ENCODE results near the gene VASN. TPM values are rescaled to one million over a fixed set of nuclear protein-coding genes. Genes with fewer than 3 reads are reported as not detected.
A peak's percentile ranks its signal among the peaks of the same experiment; 100 is the strongest.

Gene VASN
- total RNA-seq, 3 donors from 2014 or later: 14.8 to 28.5 (median 16.1) TPM

GRCh38 chr16:4383591-4384444 is 12.2 kb downstream of the VASN start:
- H3K36me3 ChIP-seq: peaks cover 4% of the 10 kb centered on the region
- H3K4me1 ChIP-seq: peaks cover 5 to 19% of the 10 kb centered on the region in 2 donors
- peak overlapping the region; percentile 66 to 85 for H3K27ac ChIP-seq

GRCh38 chr16:4384509-4384942 is 12.9 kb downstream of the VASN start:
- TF ChIP-seq POLR2AphosphoS5 (IDR thresholded peaks at IDR 0.05) (peak in 1 of 3 donors; percentile 20), CTCF (IDR thresholded peaks at IDR 0.05) (no peak), POLR2A (IDR thresholded peaks at IDR 0.05) (no peak)
- Histone ChIP-seq H3K27ac (peak overlapping the region; percentile 66 to 85), H3K4me1 (peaks cover 4 to 15% of the 10 kb centered on the region in 2 donors), H3K36me3 (peaks cover 4% of the 10 kb centered on the region), H3K9me3 (no peaks in the 10 kb centered on the region), H3K4me3 (no peak overlapping the region), H3K27me3 (no peaks in the 10 kb centered on the region)
- DNase-seq (ENCODE audit: low spot score in 2 of 2): peak in 1 of 2 donors; percentile 38
- intact Hi-C loops (cut with DNase I; ENCODE audit: low total_unique reads): no loop called here

More at GRCh38 chr16:4383591-4384444, 12.2 kb downstream of the VASN start:
- Histone ChIP-seq H3K9me3 (no peaks in the 10 kb centered on the region), H3K4me3 (no peak overlapping the region), H3K27me3 (no peaks in the 10 kb centered on the region)
- DNase-seq (ENCODE audit: low spot score in 2 of 2): no peak
- intact Hi-C loops (cut with DNase I; ENCODE audit: low total_unique reads): no loop called here
- TF ChIP-seq POLR2A (IDR thresholded peaks at IDR 0.05) (no peak), CTCF (IDR thresholded peaks at IDR 0.05) (no peak), POLR2AphosphoS5 (IDR thresholded peaks at IDR 0.05) (no peak)

DNA sequence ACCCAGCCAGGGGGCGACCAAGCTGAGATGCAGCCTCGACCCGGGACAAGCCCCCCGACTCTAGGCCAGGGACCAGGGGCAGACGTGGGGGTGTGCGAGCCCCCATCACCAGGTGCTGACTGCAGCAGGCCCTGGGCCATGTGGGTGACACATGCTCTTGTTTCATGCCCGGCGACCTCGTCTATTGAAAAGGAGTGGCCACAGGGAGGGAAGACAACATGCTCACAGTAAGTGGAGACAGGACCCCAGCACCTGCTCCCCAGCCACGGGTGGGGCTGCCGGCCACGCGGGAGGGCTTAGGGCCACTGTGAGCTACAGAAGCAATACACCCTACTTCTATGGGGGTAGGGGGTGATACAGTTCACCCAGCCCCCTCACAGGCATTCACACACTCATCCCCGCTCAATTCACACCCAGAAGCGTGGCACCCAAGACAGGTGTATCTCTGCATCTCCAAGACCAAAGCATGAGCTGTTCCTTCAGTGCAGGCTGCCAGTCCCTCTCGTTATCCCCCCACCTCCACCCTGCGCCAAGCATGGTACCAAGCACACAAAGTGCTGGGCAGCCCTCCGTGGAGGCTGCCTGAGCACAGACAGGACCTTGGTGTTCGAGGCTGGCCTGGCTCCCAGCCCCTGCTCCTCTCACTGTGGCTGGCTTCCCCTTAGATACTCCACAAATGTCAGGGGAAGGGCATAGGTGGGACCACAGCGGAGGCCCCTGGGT is 13.6 kb downstream of the VASN start:
- TF ChIP-seq POLR2A (IDR thresholded peaks at IDR 0.05): no peak
- no peak for TF ChIP-seq POLR2AphosphoS5 (IDR thresholded peaks at IDR 0.05)
- no peak for TF ChIP-seq CTCF (IDR thresholded peaks at IDR 0.05)
- Histone ChIP-seq H3K27ac (peak overlapping the region; percentile 66 to 85), H3K4me1 (peaks cover 4 to 15% of the 10 kb centered on the region in 2 donors), H3K36me3 (peaks cover 4% of the 10 kb centered on the region), H3K27me3 (no peaks in the 10 kb centered on the region), H3K4me3 (no peak overlapping the region), H3K9me3 (no peaks in the 10 kb centered on the region)
- intact Hi-C loops (cut with DNase I; ENCODE audit: low total_unique reads): no loop called here
- no peak for DNase-seq (ENCODE audit: low spot score in 2 of 2)

GRCh38 chr16:4385789-4386450 is 14.3 kb downstream of the VASN start:
- Histone ChIP-seq H3K9me3 (no peaks in the 10 kb centered on the region), H3K36me3 (peaks cover 4% of the 10 kb centered on the region), H3K27me3 (no peaks in the 10 kb centered on the region), H3K4me1 (peaks cover 4 to 15% of the 10 kb centered on the region in 2 donors), H3K27ac (peak overlapping the region; percentile 66 to 85), H3K4me3 (no peak overlapping the region)
- intact Hi-C loops (cut with DNase I; ENCODE audit: low total_unique reads): no loop called here
- TF ChIP-seq POLR2AphosphoS5 (IDR thresholded peaks at IDR 0.05): no peak
- no peak for DNase-seq (ENCODE audit: low spot score in 2 of 2)

- H3K36me3 ChIP-seq: peaks cover 4% of the 10 kb centered on the region
- intact Hi-C loops (cut with DNase I; ENCODE audit: low total_unique reads): no loop called here
- H3K9me3 ChIP-seq: no peaks in the 10 kb centered on the region
- no peaks in the 10 kb centered on the region for H3K27me3 ChIP-seq
- no peak overlapping the region for H3K4me3 ChIP-seq
- TF ChIP-seq POLR2AphosphoS5 (IDR thresholded peaks at IDR 0.05) (no peak), CTCF (IDR thresholded peaks at IDR 0.05) (no peak), POLR2A (IDR thresholded peaks at IDR 0.05) (no peak)
- peak overlapping the region; percentile 66 to 85 for H3K27ac ChIP-seq
- H3K4me1 ChIP-seq: peaks cover 4 to 15% of the 10 kb centered on the region in 2 donors
- no peak for DNase-seq (ENCODE audit: low spot score in 2 of 2)
Observed at GRCh38 chr16:4386451-4386805, 14.8 kb downstream of the VASN start.

All from breast epithelium (tissue), 4 donors.